ENCODE data around the gene TM9SF4.

The TM9SF4 gene

GRCh38 chr20:32130965-32131364 is 21.5 kb downstream of the TM9SF4 start:
- DNase-seq, result no peak

GRCh38 chr20:32132911-32133549 is 23.5 kb downstream of the TM9SF4 start:
- no peak for DNase-seq

DNA sequence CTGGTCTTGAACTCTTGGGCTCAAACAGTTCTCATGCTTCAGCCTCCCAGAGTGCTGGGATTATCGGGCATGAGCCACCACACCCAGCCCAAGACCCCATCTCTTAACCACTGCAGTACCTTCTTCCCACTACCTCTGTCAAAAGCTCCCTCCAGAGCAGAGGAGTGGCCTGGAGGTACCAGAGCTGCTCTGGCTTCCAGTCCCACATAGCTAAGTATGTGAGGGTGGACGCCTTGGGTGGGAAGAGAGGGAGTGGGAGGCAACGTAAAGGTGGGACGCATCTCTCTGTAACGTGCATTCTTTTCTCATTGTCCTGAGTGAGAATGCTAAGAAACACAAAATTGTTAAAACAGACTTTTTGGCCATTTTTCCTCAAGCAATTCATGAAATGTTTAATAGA is 24.5 kb downstream of the TM9SF4 start:
- no peak for DNase-seq

- DNase-seq, result no peak
Measured at GRCh38 chr20:32135983-32136515, 26.5 kb downstream of the TM9SF4 start.

DNA sequence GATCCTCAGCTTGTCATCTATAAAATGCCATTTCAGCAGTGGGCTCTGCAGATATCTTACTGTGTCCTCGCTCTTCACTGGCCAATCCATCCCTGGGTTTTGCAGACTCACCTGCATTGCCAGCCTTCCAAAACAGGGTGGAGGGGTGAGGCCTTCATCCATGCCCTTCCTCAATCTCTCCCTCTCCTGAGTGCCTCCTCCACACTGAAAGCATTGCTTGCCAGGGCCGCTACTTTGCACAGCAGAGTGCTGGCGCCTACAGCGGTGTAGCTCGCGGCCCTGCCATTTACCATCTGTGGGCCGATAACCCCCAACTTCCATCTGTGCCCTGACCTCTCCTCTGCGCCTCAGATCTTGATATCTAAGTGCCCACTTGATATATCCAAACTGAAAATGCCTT is 29.4 kb downstream of the TM9SF4 start:
- DNase-seq, result no peak

DNA sequence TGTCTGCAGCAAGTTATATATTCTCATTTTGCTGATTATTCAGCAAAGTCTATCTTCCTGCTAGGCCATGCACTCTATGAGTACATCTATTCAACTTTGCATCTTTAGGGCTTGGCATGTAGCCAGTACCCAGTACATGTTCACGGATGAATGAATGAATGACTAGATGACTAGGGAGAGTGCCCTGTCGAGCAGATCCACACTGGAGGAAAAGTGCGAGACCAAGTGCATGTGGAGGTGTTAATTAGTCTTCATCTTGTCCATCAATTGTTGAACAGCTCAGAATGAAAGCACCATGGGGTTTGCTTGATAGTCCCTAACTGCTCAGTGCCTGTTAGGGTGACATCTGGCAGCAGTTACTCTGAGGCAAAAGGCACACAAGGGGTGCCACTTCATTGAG is 30.4 kb downstream of the TM9SF4 start:
- DNase-seq, result no peak

DNA sequence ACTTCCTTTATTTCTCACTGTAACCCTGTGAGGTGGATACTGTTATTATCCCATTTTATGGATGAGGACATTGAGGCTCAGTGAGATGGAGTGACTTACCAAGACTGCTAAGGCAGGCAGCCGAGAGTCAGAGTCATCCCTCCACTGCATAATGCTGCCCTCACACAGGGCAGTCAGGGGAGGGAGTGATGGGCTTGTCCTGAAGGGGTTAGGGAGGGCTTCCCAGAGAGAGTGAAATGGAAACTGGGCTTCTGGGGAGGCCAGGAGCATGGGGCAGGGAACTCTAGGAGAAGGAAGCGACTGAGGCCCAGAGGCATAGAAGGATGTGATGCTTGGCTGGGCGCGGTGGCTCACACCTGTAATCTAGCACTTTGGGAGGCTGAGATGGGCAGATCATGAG is 31.1 kb downstream of the TM9SF4 start:
- no peak for DNase-seq

DNA sequence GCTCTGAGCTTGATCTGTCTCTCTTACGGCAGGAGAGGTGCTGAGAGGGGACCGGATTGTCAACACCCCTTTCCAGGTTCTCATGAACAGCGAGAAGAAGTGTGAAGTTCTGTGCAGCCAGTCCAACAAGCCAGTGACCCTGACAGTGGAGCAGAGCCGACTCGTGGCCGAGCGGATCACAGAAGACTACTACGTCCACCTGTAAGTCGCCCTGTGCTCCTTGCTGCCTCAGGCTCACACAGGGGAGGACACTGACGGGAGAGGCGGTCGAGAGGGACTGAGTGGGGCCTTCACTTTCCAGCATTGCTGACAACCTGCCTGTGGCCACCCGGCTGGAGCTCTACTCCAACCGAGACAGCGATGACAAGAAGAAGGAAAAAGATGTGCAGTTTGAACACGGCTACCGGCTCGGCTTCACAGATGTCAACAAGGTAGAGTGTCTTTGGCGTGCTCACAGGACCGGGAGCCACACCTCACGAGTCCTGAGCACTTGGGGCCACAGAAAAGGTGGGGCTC is 32.0 kb downstream of the TM9SF4 start:
- no peak for DNase-seq

DNA sequence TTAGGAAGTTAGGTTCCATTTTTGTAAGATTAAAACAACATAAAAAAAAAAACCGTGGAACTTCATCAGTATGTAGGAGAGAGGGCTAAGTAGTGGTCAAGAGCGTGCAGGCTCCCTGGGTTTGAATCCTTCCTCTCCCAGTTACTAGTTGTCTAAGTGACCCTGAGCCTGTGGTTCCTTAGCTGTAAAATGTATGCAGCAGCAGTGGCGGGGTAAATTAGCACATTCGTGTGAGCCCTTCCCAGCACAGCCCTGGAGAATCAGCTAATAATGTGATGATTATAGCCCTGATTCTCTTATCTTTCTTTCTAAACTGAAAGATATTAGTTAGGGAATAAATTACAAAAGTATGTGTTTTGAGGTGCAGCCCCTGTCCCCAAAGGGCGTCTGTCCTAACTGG is 32.6 kb downstream of the TM9SF4 start:
- no peak for DNase-seq

- DNase-seq, result no peak
Measured at GRCh38 chr20:32142991-32143390, 33.5 kb downstream of the TM9SF4 start.

GRCh38 chr20:32144898-32145662 is 35.6 kb downstream of the TM9SF4 start:
- no peak for DNase-seq

GRCh38 chr20:32149566-32150170 is 40.2 kb downstream of the TM9SF4 start:
- no peak for DNase-seq

- DNase-seq, result no peak
Measured at GRCh38 chr20:32150291-32150848, 40.9 kb downstream of the TM9SF4 start.

- DNase-seq, result no peak
Measured at GRCh38 chr20:32152421-32153155, 43.1 kb downstream of the TM9SF4 start.

GRCh38 chr20:32153156-32153665 is 43.7 kb downstream of the TM9SF4 start:
- DNase-seq, result no peak

DNA sequence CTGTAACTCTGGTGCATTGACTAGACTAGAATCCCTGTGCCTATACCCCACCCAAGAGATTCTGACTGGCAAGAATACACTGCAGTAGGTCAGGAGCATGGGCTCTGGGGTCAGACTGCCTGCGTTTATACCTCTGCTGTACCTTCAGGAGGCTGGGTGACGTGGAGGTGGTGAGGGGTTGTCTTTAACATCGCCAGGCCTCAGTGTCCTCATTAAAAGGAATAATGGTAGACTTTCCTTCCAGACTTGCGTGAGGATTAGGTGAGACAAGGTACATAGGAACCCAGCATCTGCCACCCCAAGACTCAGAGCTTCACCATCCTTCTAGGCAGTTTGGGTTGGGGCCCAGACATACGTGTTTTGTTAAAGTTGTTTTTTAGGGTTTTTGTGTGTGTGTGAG is 44.3 kb downstream of the TM9SF4 start:
- DNase-seq, result no peak

- peak; percentile 30 for DNase-seq
Measured at GRCh38 chr20:32155017-32155981, 45.8 kb downstream of the TM9SF4 start.

DNA sequence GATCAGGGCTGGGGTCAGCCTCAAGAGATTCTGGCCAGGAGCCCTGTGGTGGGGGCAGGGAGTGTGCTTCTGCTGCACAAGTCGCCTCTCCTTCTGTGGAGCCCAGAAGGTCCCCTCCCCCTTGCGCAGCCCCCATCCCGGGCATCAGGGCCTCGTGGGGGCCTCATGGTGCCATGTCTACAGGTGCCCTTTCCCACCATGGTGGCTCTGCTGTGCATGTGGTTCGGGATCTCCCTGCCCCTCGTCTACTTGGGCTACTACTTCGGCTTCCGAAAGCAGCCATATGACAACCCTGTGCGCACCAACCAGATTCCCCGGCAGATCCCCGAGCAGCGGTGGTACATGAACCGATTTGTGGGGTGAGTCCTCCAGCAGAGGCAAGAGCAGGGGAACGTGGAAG is 48.1 kb downstream of the TM9SF4 start:
- no peak for DNase-seq

DNA sequence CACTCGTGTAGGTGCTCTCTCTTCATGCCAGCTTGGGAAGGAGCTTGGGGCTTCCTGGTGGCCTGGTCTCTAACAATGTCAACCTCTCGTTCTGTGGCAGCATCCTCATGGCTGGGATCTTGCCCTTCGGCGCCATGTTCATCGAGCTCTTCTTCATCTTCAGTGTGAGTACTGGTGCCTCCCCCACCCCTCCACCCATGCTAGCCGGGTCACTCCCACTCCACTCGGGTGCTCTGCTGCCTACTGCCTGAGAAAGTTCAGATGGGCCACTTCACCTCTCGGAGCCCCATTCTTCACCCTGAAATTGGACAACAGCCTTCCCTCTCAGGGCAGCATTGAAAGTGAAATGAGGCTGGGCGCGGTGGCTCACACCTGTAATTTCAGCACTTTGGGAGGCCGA is 48.8 kb downstream of the TM9SF4 start:
- DNase-seq, result no peak

DNA sequence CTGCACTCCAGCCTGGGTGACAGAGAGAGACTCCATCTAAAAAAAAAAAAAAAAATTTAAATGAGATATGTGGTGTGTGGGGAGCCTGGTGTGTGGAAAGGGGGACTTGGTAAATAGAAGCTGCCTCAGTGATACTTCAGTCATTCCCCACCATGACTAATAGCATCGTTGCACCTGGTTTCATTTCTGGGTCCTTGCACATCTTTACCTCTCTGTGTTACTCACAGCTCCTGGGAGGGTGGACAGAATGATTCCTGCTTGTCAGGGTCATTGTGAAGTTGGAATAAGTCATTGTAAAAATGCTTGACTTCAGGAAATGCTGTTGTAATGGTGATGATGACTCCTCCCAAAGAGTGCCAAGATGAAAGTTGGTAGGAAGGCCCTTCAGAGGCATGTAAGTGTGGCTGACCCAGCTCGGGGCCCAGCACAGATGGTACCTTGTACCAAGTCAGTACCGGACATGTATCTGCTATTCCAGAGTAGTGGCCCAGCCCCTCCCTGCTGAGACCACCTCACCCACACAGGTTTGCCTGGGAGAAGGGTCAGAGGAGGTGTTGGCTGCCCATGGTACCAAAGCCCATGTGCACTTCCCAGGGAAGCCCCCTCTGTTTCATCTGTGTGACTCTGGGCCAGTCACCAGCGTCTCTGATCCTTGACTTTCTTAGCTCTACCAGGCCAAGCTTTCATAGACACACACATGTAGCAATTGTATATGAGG is 49.6 kb downstream of the TM9SF4 start:
- DNase-seq, result peak; percentile 22
